K562 (cell line): Measurements from ENCODE around the gene CASKIN1. TPM values are rescaled to one million over a fixed set of nuclear protein-coding genes. Genes with fewer than 3 reads are reported as not detected.

ENCODE experiments used
- ARID1B ChIP-seq: fragments of 450-650 bp; IDR thresholded peaks from 2 replicates; pipeline ENCODE4 v1.6.1; 2016; ENCODE audit warnings: antibody characterized with exemption, mild to moderate bottlenecking, inconsistent platforms
- BRD4 ChIP-seq: fragments of 200-600 bp; sonication (generic); IDR thresholded peaks from 2 replicates; pipeline ENCODE4 v1.6.1; 2017; ENCODE audit warnings: inconsistent platforms
- CHD2 ChIP-seq: IDR thresholded peaks from 2 replicates; pipeline ENCODE4 v1.6.1; 2011; ENCODE audit warnings: low read depth, low read length
- CTBP1 ChIP-seq: fragments of 450-650 bp; IDR thresholded peaks from 2 replicates; pipeline ENCODE4 v1.6.1; 2016; ENCODE audit warnings: borderline replicate concordance
- ESRRA ChIP-seq: fragments of 450-650 bp; IDR thresholded peaks from 2 replicates; pipeline ENCODE4 v1.6.1; 2014; ENCODE audit warnings: low read depth, mild to moderate bottlenecking, moderate library complexity, borderline replicate concordance
- ESRRB ChIP-seq: fragments of 250-450 bp; sonication (Bioruptor Pico); IDR thresholded peaks from 2 replicates; pipeline ENCODE4 v1.5.0; 2020; ENCODE audit warnings: mild to moderate bottlenecking, moderate library complexity, borderline replicate concordance
- ETV6 ChIP-seq, 3 experiments: fragments of 150-350 bp in 1 of 3; sonication (generic) in 1 of 3; formaldehyde crosslinking in 1 of 3; IDR thresholded peaks; 2 replicates each; pipeline versions ENCODE4 v1.6.1 to v1.8.0; 2014 to 2022; ENCODE audit warnings: borderline replicate concordance in 2 of 3, low read depth in 2 of 3, antibody characterized with exemption in 1 of 3, low read length in 1 of 3, mild to moderate bottlenecking in 1 of 3, missing genetic modification reagents in 1 of 3
- FOXA1 ChIP-seq: fragments of 450-650 bp; IDR thresholded peaks from 2 replicates; pipeline ENCODE4 v1.6.1; 2016; ENCODE audit warnings: mild to moderate bottlenecking, borderline replicate concordance
- FOXK1 ChIP-seq: sonication (generic); formaldehyde crosslinking; IDR thresholded peaks from 2 replicates; pipeline ENCODE4 v1.8.0; 2022; ENCODE audit warnings: missing genetic modification reagents, mild to moderate bottlenecking, borderline replicate concordance
- HSF4 ChIP-seq: fragments of 250-450 bp; sonication (Bioruptor Pico); IDR thresholded peaks from 2 replicates; pipeline ENCODE4 v2.1.2; 2022; ENCODE audit warnings: mild to moderate bottlenecking, moderate library complexity, borderline replicate concordance
- KAT2B ChIP-seq: IDR thresholded peaks from one replicate; pipeline ENCODE4 v1.6.1; 2012; ENCODE audit warnings: low read depth, mild to moderate bottlenecking, control low read depth, inconsistent platforms, low read length, moderate library complexity
- MEF2A ChIP-seq: IDR thresholded peaks from 2 replicates; pipeline ENCODE4 v1.6.1; 2011; ENCODE audit warnings: low read depth, mild to moderate bottlenecking, low read length, moderate library complexity; ENCODE audit not compliant: control insufficient read depth
- NCOA6 ChIP-seq: fragments of 450-650 bp; IDR thresholded peaks from 2 replicates; pipeline ENCODE4 v1.6.1; 2017; ENCODE audit warnings: mild to moderate bottlenecking
- NR2F6 ChIP-seq: fragments of 450-650 bp; formaldehyde crosslinking; IDR thresholded peaks from 2 replicates; pipeline ENCODE4 v1.4.0; 2020; ENCODE audit warnings: mild to moderate bottlenecking
- PHB2 ChIP-seq: fragments of 450-650 bp; IDR thresholded peaks from 2 replicates; pipeline ENCODE4 v1.6.1; 2017; ENCODE audit warnings: low read depth
- PRMT5 ChIP-seq: sonication (generic); formaldehyde crosslinking; IDR thresholded peaks from 2 replicates; pipeline ENCODE4 v1.5.0; 2020; ENCODE audit warnings: missing genetic modification reagents
- RBM22 ChIP-seq: fragments of 200-400 bp; formaldehyde crosslinking; IDR thresholded peaks from 2 replicates; pipeline ENCODE4 v1.6.1; 2018; ENCODE audit warnings: low read length, low read depth; ENCODE audit not compliant: poor library complexity, severe bottlenecking
- RNF219 ChIP-seq: fragments of 250-450 bp; sonication (Bioruptor Pico); IDR thresholded peaks from 2 replicates; pipeline ENCODE4 v1.5.0; 2022; ENCODE audit warnings: mild to moderate bottlenecking
- SPI1 ChIP-seq: IDR thresholded peaks from 2 replicates; pipeline ENCODE4 v1.6.1; 2011; ENCODE audit warnings: low read depth, low read length, control low read depth, borderline replicate concordance
- SREBF1 ChIP-seq: fragments of 150-350 bp; IDR thresholded peaks from 2 replicates; pipeline ENCODE4 v1.6.1; 2014; ENCODE audit warnings: antibody characterized with exemption, low read depth, low read length, borderline replicate concordance
- SRSF7 ChIP-seq: fragments of 200-400 bp; formaldehyde crosslinking; optimal IDR thresholded peaks from 2 replicates; pipeline ENCODE3; 2017; ENCODE audit warnings: mild to moderate bottlenecking, low read depth, low read length
- VEZF1 ChIP-seq: fragments of 200-800 bp; sonication (Bioruptor generic); IDR thresholded peaks from 2 replicates; pipeline ENCODE4 v1.6.1; 2017; ENCODE audit warnings: missing genetic modification characterization, missing compliant biosample characterization
- ZFP36 ChIP-seq: fragments of 150-350 bp; IDR thresholded peaks from 2 replicates; pipeline ENCODE4 v1.6.1; 2018; ENCODE audit warnings: low read length, low read depth; ENCODE audit not compliant: partially characterized antibody
- ZNF197 ChIP-seq: fragments of 200-800 bp; sonication (Bioruptor generic); IDR thresholded peaks from 2 replicates; pipeline ENCODE4 v1.6.1; 2016; ENCODE audit warnings: low read depth, missing genetic modification characterization, missing compliant biosample characterization
- ZNF449 ChIP-seq: fragments of 250-450 bp; sonication (Bioruptor Pico); IDR thresholded peaks from 2 replicates; pipeline ENCODE4 v1.8.0; 2022; ENCODE audit warnings: moderate library complexity, mild to moderate bottlenecking, inconsistent platforms
- ZNF583 ChIP-seq: fragments of 250-450 bp; sonication (Bioruptor Pico); IDR thresholded peaks from 2 replicates; pipeline ENCODE4 v1.4.0; 2020
- ZZZ3 ChIP-seq: fragments of 450-650 bp; IDR thresholded peaks from 2 replicates; pipeline ENCODE4 v1.6.1; 2016; ENCODE audit warnings: antibody characterized with exemption, mild to moderate bottlenecking, moderate library complexity
- polyA plus RNA-seq, 8 experiments: library from polyadenylated mRNA; depleted of rRNA in 4 of 8; stranded (reverse) in 5 of 8; unstranded in 3 of 8; fragments of >200 nt; fragmentation: Nextera tagmentation in 2 of 8; fragmentation: Illumina TruSeq in 1 of 8; extraction: Ambion mirVana in 2 of 8; extraction: Trizol in 1 of 8; gene quantifications; 2 replicates each; pipeline versions ENCODE4 v1.2.1 to v1.2.3, GENCODE V29; 2011 to 2014; ENCODE audit warnings: inconsistent platforms in 1 of 8, missing spikeins in 1 of 8
- total RNA-seq, 7 experiments: library from RNA; depleted of rRNA in 6 of 7; stranded (reverse); fragments of >200 nt in 6 of 7; fragmentation: Illumina TruSeq in 2 of 7; extraction: Trizol in 2 of 7; gene quantifications; 2 replicates each; pipeline versions ENCODE4 v1.2.1 to v1.2.3, GENCODE V29; 2011 to 2021; ENCODE audit warnings: low replicate concordance in 1 of 7

Gene CASKIN1
- total and polyA plus RNA-seq, 9 of the 15 experiments (the other 6 are each of a cell fraction or from before 2014, with no cell fraction given): 0.15 to 4.5 (median 1.5) TPM; not detected in 2

DNA sequence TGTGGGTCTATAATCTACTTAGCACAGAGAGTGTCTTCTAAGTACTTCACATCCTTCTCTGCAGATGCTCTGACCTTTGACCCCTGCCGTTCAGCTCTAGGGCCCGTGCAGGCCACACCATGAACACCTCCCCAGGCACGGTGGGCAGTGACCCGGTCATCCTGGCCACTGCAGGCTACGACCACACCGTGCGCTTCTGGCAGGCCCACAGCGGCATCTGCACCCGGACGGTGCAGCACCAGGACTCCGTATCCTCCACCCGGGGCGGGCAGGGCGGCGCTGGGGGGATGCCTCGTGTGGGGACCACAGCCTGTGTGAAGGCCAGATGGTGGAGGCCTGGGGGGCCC, 9.5 kb upstream of the CASKIN1 start (continued):
- TF ChIP-seq ZNF197 (CRISPR knock-in tag) (no peak), RNF219 (CRISPR knock-in tag) (no peak), SRSF7 (no peak), FOXA1 (no peak), ZNF583 (CRISPR knock-in tag) (no peak), SPI1 (no peak), PHB2 (no peak), NR2F6 (CRISPR knock-in tag) (no peak; the same call in 1 of the 2 replicates), ETV6 (IDR thresholded peaks at IDR 0.05; ENCODE audit: borderline replicate concordance in 1 of 2, low read depth in 2 of 2, low read length in 1 of 2) (no peak), ETV6 (CRISPR knock-in tag; IDR thresholded peaks at IDR 0.05; ENCODE audit: borderline replicate concordance) (peak; percentile 25; the same call in 1 of the 2 replicates), ZZZ3 (no peak), ARID1B (peak; percentile 29; the same call in 1 of the 2 replicates), NCOA6 (no peak), CHD2 (no peak), KAT2B (no peak), ESRRA (no peak), RBM22 (no peak), HSF4 (CRISPR knock-in tag) (no peak), SREBF1 (no peak), CTBP1 (peak; percentile 3), ZFP36 (no peak), PRMT5 (CRISPR knock-in tag) (no peak), VEZF1 (CRISPR knock-in tag) (no peak; the same call in none of the 2 replicates), MEF2A (no peak), ZNF449 (CRISPR knock-in tag) (no peak), BRD4 (no peak), FOXK1 (CRISPR knock-in tag) (peak; percentile 80; the same call in 1 of the 2 replicates), ESRRB (no peak)
